OCI-LY7 (cell line): ENCODE results near the gene SNRNP27.

Experiments
- CTCF ChIP-seq: fragments of 200-600 bp; sonication (generic); conservative IDR thresholded peaks from 2 replicates; pipeline ENCODE4 v1.5.1; 2014; ENCODE audit warnings: mild to moderate bottlenecking, antibody characterized with exemption, low read length, moderate library complexity, mixed read lengths
- EZH2phosphoT487 ChIP-seq: fragments of 200-600 bp; sonication (generic); IDR thresholded peaks from 2 replicates; pipeline ENCODE4 v1.6.1; 2018; ENCODE audit warnings: low read depth, borderline replicate concordance, mild to moderate bottlenecking, mixed run types, antibody characterized with exemption, low read length, moderate library complexity, mixed read lengths

- no peak for TF ChIP-seq CTCF
- TF ChIP-seq EZH2phosphoT487, result no peak
Observed at GRCh38 chr2:69923116-69923515, 29.4 kb downstream of the SNRNP27 start.
